ENCODE data around the gene SYDE1.

Gene SYDE1

DNA sequence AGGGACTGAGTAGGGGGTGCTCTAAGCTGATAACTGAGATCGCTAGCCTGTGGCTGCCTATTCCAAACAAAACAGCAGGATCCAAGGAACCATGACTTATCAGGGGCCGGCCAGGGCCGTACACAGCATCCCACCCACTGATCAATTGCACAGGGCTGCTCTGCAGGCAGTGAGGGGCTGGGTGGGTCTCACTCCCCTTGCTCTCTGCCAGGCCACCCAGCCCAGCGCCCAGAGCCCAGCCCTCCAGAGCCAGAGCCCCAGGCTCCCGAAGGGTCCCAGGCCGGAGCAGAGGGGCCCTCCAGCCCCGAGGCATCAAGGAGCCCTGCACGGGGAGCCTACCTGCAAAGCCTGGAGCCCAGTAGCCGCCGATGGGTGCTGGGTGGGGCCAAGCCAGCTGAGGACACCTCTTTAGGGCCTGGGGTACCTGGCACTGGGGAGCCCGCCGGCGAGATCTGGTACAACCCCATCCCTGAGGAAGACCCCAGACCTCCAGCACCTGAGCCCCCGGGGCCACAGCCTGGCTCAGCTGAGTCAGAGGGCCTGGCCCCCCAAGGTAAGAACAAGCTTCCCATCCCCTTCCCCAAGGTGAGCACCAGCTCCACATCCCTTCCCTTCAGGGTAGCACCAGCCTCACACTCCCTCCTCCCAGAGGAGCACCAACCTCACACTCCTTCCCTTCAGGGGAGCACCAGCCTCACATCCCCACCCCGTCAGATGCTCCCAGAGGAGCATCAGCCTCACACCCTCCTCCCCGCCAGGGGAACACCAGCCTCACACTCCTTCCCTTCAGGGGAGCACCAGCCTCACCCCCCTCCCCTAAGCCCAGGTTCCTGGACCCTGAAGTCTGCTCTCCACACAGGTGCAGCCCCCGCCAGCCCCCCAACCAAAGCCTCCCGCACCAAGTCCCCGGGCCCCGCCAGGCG lies 1.9 kb downstream of the SYDE1 start:
- no peak for DNase-seq

DNA sequence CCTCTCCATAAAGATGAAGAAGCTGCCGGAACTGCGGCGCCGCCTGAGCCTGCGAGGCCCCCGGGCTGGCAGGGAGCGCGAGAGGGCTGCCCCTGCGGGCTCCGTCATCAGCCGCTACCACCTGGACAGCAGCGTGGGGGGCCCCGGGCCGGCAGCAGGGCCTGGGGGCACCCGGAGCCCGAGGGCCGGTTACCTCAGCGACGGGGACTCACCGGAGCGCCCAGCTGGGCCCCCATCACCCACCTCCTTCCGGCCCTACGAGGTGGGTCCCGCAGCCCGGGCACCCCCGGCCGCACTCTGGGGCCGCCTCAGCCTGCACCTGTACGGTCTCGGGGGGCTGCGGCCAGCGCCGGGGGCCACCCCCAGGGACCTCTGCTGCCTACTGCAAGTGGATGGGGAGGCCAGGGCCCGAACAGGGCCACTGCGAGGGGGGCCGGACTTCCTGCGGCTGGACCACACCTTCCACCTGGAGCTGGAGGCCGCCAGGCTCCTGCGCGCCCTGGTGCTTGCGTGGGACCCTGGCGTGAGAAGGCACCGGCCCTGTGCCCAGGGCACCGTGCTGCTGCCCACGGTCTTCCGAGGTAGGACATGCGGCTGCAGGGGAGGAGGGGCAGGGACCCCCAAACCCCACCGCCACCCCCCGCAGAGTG lies 2.7 kb downstream of the SYDE1 start:
- no peak for DNase-seq

GRCh38 chr19:15110418-15110815 lies 3.2 kb downstream of the SYDE1 start:
- DNase-seq, result no peak

DNA sequence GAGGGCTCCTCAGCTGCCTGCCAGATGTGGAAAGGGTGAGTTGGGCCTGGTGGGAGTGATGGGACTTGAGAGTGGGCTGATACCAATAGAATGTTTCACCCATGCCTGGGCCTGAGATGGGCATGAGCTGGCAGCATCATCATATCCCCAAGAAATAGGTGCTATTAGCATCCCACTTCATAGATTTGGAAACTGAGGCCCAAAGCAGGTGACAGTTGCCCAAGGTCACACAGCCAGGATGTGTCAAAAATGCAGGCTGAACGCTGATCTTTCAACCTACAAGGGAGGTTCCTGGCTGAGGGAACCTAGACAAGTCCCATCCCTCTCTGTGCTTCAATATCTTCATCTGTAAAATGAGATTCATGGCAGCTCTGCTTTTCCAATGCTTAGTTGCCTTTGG lies 4.6 kb downstream of the SYDE1 start:
- no peak for DNase-seq

- DNase-seq, result no peak
These were observed 5.2 kb downstream of the SYDE1 start for GRCh38 chr19:15112385-15112784.

GRCh38 chr19:15113245-15114152 lies 6.3 kb downstream of the SYDE1 start:
- DNase-seq, result no peak

- no peak for DNase-seq
These were observed 6.9 kb downstream of the SYDE1 start for GRCh38 chr19:15114153-15114540.

DNA sequence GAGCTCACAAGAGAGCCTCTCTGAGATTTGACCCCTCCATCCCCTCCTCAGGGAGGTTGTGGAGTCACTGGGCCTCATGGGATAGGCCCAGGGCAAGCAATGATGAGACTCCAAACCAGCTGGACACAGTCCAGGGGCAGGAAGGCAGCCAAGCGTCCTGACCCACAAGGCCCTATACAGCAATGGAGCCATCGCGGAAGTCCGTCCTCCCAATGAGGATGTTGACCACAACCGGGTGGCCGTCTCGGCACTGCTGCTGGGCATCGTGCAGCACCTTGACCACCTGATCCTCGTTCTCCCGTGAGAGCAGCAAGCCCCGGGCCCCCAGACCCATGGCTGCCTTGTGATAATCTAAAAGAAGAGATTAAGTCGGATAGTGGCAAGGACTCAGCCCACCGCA lies 7.9 kb downstream of the SYDE1 start:
- DNase-seq, result no peak

DNA sequence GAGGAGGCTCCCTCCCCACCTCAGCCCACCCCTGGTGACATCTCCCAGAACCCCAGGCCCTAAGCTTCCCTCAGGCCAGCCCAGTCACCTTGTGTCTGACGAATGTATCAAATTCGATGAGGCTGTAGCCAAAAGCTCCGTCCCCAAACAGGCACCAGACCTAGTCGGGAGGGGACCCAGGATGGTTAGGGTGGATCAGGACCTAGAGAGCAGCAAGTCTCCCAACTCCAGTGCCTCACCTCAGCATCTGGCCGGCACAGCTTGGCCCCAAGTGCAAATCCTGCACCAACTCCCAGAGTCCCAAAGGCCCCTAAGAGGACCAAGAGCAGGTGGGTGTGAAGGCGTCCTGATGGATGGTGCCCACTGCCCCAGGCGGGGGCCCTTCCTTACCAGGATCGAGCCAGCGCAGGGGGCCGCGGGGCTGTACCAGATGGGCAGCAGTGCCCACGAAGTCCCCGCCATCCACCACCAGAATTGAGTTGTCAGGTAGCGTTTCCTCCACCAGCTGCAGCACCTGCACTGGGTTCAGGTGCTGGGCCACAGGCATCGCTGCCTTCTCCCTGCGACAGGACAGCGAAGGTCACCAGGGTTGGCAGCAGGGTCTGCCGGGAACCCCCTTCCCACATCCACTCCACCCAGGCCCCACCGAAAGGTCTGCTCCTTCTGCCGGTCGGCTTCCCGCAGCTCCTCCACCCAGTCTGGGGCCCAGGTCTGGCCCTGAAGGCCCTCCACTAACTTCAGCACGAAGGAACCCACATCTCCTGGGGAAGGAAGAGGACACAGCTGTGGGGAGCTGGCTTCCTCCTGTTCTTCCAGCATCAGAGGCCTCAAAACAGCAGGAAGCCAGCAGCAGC lies 8.8 kb downstream of the SYDE1 start:
- DNase-seq, result no peak

GRCh38 chr19:15116856-15117255 lies 9.7 kb downstream of the SYDE1 start:
- no peak for DNase-seq

DNA sequence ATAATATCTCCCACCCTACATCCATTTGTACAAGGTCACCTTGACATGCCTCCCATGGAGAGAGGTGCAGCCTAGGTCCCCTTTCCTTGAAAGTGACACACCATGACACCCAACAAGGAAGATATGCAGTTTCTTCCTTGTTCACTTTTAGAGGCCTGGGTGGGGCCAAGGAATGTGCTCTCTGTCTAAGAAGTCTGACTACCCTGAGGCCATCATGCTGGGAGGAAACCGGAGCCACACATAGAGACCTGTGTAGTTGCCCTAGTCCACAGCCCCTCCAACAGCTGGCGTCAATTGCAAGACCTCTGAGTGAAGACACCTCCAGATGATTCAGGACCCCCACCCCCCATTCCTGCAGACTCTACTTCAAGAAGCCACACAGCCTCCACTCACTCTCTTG lies 11.0 kb downstream of the SYDE1 start:
- no peak for DNase-seq

DNA sequence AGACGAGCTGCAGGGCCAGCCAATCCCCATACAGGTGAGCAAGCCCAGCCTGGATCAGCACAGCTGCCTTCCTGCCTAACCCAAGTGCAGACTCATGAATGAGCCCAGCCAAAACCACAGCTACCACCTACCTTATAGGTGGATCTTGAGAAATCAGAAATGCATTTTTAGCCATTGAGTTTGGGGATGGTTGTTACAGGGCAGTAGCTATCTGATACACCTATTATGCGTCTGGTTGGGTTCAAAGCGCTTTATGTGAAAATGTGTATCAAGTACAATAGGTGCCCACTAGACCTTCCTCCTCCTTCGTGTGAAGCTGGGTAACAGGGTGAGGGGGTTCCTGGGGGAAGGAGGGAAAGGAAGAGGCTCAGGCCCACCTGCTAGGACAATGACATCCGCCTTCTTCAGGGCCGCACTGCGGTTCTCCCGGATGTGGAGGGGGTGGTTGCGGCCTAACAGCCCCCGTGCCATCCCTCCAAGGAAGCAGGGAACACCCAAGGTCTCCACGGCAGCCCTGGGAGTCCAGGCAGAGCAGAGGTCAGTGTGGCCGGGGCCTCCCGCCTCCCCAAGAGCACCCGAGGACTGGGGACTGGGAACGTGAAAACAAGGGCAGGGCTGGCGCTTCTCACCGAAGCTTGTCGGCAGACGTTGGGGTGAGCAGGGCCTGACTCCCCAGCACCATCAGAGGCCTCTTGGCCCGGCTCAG lies 11.7 kb downstream of the SYDE1 start:
- no peak for DNase-seq

DNA sequence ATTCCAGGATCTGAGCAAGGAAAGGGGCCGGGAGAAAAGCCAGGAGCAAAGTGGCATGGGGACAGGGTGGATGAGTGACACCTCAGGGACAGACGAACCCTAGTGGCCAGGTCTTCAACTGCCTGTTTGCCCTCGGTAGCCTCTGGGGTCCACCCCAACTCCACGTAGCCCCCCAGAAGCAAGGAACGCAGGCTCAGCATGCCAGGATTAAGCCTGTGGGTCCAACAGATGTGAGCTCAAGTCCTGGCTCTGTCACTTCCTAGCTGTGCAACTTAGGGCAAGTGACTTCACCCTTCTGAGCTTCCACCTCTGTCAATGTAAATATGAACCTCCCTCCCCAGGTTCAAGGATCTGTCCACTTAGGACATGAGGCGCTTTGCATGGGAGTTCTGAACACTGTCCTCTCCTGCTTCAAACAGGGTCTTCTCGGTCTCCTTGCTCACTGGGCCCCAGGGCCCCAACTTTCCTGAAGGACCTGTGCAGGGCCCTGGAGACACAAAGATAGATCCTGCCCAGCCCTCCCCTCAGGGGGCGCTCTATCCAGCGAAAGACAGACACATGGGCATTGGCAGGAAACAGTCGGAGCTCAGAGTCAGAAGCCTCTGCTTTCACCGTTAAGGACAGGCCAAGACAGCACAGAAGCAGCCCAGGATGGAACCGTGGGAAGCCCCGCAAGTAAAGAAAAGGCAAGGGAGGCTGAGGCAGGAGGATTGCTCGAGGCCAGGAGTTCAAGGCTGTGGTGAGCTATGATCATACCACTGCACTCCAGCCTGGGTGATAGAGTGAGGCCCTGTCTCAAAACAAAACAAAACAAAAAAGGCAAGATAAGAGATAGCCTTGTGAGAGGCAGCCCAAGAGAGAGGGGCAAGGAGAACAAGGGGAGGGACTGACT lies 13.2 kb downstream of the SYDE1 start:
- DNase-seq, result no peak

DNA sequence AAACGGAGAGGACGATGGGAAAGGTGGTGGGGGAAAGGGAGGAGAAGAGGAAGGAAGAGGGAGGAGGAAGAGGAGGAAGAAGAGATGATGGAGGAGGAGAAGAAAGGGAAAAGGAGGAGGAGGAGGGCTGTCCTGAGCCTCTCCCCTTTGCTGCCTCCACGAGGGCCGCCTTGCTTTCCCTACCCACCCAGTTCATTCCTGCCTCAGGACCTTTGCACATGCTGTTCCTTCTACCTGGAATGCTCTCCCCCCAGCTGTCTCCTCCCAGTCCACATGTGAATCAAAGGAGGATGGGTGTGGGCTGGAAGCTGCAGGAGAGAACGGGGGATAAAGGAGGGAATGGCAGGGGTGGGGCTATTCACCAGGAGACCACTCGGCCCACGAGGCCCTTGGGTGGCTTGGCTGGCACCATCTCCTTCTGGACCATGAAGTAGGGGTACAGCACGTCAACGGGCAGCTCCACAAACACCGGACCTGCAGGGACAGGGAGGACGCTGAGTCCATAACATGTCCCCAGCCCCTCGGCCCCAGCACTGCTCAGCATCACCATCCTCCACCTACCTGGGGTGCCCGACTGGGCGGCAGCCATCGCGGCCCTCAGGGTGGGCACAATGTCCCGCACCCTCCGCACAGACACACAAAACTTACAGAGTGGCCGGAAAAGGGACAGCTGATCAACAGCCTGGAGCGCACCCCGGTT lies 15.3 kb downstream of the SYDE1 start:
- no peak for DNase-seq

DNA sequence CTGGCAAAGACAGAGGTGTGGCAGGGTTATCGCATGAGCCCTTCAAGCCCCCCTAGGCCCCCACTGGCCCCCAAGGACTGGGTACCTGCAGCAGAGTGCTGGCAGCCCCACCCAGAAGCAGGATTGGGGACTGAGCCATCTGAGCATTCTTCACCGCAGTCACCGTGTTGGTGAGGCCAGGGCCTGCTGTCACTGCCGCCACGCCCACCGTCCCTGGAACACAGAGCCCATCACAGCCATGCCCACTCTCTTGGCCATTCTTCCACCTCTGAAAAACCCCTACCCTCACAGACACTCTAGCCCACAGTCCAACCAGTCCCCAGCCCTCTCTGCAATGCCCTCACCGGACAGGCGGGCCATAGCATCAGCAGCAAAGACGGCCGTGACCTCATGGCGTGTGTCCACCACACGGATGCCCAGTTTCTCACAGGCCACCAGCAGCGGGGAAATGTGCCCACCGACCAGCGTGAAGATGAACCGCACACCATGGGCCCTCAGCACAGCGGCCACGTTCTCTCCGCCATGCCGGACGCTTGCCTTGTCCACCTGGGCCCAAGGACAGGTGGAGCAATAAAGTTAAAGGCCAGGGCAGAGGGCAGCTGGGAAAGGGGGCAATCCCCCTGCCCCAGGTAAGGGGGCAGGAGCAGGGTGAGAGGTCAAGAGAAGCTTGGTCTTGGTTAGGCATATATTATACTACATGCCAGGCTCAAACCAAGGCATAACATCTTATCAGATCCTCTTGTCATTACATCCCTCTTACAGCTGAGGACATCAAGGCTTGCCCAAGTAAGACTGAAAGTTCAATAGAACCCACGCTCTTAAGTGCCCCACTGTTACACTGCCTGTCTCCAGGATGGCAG lies 16.1 kb downstream of the SYDE1 start:
- no peak for DNase-seq

DNA sequence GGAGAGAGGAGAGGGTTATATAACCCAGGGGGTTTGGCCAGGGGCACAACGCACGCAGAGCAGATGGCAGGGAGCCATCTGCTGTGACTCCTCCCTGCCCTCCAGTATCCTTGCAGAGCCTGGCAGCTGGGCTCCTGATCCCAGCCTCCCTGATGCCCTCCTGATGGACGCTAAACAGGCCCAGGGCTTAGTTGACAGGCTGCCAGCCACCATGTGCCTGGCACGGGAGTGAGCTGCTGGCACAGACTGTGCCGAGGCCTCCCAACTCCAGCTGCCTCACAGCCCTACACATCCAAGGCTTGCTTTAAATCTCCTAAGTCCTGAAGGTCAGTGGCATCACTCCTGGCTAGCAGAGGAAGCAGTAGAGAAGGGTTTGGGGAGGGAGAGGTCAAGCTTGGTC lies 16.7 kb downstream of the SYDE1 start:
- DNase-seq, result no peak

DNA sequence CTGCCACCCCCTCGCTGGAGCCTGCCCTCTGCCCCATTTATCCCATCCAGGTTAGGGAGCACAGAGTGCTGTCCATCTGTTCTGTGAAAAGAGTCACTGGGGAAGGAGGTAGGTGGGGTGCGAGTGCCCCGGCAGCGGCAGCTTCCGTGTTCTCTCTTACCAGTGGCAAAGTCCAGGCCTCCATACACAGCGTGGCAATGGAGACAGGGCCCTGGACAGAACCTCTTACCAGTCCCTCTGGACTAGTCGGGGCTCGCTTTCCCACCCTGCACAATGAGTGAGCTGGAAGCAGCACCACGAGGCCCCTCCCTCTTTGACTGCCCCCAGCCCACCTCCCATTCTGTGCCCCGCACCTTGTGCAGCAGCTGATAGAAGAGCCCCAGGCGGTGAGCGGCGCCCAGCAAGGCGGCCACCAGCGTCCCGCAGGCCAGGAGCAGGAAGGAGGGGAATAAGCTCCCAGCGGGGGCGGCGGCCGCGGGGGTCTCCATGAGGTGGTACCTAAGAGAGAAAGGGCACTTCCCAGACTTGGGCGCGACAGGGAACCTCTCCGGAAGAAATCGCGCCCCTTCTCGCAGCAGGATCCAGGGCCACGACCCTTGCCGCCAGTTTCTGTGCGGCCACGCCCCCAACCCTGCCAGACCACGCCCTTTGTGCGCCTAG lies 17.5 kb downstream of the SYDE1 start:
- peak; percentile 49 for DNase-seq

All from hematopoietic multipotent progenitor cell treated with erythropoietin and hydrocortisone succinate and interleukin-3 and kit ligand, for 4 days (in vitro differentiated cells).